GM19025 (cell line): ENCODE measurements around the gene NR2F2.

Experiments
- ATAC-seq: cut with Tn5 transposase; IDR thresholded peaks from one replicate; pipeline ENCODE4 v1.9.1; 2021; ENCODE audit warnings: mild to moderate bottlenecking, low read depth, moderate library complexity; ENCODE audit not compliant: unreplicated experiment

The NR2F2 gene

DNA sequence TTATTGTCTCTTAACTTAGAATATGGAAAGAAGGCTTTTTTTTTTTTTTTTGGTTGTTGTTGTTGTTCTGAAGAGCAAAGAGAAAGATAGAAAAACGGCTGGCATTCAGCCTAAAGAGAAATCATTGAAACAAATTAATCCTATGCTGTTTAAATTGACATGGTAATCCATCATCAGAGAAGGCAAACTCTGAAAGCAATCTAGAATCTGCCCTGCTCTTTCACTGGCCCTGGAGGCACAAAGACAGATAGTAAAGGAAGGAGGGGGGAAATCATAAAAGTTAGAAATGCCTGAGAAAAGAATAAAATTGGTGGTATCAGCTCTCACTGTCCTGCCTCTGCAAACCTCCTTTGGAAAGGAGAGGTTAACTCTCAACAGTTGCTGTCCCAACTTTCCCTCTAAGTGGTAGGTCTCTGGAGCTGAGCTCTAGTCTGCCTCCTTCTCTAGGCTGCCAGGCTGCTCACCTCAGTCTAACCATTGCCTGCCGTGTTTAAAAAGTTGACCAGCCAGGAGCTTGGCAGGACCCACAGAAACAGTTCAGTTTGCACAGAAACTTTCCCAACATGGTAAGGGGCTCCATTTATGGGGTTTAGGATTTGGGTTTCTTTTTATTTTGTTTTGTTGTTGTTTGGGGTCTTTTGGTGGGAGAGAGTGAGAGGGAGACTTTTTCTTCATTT, 13.4 kb upstream of the NR2F2 start:
- ATAC-seq = no peak

DNA sequence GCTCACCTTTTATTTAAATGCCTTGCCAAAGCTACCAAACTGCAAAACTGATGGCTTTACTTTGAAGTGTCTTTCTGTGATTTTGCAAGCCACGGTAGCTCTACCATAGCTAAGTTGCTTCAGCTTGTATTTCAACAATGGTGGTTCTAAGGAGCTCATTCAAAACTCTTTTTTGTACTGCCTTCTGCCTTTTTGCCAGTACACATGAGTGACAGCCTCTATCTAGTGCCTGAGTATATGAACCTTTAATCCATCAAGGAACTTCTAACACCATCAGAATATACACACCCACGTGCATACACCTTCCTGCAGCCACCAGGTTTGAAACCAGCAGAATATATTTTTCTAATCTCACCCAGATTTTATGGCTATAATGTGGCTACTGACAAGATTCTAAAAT, 10.4 kb upstream of the NR2F2 start:
- no peak for ATAC-seq

DNA sequence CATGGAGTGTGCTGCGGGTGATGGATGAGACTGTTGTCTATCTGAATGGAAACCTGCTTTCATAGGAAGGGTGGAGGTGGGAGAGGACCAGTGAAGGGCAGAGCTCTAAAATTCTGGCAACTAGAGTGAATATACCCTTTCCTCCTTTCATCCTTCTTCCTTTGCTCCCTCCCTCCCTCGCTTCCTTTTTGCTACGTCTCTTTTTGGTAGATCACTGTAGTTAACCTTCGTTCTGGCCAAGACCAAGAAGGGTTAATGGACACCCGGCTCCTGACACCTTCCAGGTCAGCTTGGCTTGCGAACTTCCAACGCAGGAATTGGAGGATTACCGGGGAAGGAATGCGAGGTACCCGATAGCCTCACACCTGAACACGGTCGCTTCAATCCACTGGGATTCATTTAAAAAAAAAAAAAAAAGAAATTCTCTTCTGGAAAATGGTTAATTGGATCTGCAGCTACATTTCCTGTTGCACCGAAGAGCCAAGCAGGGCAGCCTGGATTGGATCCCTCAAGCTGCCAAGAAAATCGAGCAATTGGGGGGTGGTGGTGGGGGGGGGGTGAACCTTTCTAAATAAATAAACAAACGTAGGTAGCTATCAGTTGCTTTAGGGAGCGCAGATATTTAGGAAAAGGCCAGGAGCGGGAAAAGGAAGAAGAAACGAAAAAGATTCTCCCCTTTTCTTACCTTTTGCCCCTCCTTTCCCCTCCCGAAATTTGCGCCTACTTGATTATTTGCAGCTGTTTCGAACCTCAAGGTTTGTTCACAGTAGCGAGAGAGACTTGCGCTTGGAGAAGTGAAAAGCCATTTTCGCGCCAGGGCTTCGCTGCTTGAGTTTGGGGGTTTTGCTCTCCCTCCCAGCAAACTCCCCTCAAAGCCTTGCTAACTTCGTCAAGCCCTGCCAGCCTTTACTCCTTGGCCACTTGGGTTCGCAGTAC, 9.5 kb upstream of the NR2F2 start:
- ATAC-seq = no peak

DNA sequence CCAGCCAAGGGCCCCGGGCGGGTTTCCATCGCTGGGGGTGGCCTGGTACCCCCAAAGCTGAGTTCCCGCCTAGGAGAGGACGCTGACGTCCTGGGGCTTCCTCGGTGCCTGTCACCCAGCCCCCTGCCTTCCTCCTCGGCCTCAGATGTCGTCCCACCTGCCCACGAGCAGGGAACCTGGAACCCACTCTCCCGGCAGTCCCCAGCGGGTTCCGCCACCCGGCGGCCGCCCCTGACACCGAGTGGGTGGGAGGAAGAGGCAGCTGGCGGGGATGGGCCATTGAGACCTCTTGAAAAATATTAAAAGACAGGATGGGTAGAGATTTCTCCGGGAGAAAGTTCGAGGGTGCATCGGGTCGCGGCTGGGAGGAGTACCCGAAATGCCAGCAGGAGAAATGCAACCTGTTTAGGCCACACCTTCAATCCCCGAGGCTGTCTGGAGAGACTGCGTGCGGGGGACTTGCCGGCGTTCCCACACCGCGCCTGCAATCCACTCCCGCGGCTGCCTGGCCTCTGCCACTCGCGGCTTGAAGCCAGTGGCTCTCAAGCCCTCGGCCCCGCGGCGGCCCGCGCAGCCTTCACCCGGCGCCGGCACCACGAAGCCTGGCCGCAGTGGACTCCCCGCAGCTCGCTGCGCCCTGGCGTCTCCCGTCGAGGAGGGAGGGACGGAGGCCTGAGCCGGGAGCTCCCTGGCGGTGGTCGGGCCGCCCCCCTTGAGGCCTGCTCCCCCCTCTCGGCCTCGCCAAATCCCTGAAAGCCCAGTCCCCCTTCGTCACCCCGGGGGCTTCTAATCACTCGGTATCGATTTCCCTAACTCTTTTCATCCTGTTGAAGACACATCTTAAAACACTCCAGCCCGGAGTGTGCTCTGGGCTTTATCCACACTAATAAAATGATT, 8.6 kb upstream of the NR2F2 start:
- ATAC-seq = no peak

DNA sequence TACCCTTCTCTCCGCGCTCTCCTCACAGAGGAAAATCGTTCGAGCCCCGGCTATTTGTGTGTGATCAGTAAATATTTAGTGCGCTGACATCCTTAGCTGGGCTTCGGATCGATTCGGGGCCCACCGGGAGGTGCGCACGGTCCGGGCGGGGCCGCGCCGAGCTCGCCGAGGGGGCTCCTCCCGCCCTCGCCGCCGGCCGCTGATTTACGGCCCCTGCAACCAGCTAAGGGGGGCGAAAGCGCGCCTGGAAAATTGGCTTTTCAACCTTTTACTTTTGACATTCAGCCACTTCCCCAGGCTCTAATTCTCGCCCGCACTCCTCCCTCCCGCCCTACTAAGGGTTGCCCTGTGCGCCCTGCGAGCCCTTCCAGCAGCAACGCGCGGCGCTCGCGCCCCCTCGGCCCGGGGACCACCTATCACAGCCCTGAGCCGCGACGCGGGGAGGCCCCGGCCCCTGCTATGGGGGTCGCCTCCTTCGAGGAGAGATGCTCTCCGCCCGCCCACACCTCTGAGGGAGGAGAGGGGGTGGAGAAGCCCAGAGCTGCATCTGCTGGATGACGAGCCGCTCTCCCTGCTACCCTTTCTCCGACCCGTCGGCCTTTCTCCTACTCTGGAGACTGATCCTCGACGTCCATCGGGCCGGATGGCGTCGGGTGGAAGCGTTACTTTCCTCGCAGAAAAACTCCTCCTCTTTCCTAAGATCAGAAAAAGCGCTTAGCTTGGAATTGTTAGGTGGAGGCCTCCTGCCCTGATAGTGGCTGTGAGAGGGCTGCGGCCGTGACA, 7.8 kb upstream of the NR2F2 start:
- no peak for ATAC-seq

DNA sequence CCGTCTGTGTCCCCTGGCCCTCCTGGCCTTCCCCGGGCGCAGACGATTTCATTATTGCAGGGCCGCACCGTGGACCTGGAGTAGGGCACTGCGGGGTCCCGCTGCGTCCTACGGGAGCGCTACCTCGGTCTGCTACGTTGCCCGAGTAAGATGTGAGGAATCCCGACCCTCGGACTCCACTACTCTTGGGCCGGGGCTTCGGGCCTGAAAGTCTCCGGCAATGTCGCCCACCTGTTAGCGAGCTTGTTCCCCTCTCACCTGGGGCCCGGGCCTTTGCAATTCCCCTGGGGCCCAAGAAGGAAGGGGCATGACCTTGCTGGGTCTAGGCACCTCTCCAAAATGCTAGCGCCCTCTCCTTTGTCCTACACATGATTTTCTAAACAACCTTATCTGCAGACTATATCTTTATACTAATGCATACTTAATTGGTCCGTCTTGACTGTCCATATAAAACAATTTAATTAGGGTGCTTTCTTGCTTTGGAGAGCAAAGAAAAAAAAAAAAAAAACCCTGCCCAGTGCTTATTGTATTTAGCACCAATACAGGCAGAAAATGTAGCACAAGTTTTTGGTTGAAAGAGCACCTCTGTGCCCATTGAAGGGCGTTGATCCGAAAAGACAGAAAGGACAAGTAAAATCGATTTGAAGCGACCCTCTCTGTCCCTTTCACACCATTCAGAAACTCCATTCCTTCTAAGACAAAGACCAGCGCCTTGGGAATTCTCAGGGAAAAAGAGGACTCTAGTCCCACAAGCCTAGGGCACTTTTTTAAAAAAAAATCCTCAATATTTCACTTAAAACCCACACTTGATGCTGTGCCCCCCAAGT, 7.0 kb upstream of the NR2F2 start:
- ATAC-seq = no peak

DNA sequence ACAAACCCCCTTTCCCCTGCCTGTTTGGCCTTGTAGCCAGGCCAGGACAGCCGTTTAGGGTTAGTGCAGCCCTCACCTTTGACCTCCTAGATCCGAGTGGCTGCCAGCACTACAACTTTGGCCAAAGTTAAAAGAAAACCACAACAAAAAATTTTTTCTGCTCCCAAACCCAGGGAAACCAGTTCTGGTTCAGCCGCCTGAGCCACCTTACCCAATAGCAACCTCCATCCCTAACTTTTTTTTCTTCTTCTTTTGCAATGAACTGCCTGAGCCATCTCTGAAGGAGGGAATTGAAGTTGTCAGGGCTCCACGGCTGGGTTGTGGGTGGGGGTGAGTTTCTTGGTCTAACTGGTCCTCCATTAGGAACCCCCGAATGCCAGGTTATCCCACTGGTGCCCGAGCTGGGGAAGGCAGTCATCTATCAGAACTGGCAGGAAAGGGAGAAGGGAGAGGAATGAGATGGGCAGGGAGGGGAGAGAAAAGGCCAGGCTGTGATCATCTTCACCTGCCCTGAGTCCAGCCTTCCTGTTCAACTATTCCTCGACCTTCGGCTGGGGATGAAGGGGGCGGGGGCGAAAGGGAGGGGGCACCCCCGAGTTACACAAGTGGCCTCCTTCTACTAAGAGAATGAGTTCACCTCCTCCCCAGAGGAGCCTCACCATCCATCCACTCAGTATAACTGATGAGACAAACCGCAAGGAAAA, 6.2 kb upstream of the NR2F2 start:
- ATAC-seq = no peak

DNA sequence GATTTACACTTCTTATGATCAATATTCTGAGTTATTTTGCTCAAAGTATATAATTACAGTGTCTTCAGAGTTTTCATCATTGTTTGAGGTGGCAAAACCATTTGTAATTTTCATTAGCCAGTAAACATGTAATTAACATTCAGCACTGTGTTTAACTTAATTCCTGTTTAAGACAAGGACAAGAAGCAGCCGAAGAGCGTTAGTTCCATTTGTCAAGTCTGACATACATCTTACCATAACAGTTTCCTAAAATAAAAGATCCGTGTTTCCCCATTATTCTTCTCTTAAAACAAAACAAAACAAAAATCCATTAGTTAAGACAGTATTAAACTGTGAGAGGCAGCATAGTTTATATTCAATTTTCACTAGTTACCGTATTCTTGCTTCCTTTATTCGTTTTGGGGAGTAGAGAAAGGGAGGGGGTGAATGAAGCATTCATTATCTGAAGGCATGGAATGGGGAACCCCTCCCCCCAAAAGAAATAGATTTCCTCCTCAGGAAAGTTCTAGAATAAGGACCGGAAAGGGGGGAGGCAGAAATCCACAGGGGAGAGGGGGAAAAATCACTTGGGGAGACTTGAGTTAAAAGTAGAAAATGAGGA, 5.5 kb upstream of the NR2F2 start:
- no peak for ATAC-seq

DNA sequence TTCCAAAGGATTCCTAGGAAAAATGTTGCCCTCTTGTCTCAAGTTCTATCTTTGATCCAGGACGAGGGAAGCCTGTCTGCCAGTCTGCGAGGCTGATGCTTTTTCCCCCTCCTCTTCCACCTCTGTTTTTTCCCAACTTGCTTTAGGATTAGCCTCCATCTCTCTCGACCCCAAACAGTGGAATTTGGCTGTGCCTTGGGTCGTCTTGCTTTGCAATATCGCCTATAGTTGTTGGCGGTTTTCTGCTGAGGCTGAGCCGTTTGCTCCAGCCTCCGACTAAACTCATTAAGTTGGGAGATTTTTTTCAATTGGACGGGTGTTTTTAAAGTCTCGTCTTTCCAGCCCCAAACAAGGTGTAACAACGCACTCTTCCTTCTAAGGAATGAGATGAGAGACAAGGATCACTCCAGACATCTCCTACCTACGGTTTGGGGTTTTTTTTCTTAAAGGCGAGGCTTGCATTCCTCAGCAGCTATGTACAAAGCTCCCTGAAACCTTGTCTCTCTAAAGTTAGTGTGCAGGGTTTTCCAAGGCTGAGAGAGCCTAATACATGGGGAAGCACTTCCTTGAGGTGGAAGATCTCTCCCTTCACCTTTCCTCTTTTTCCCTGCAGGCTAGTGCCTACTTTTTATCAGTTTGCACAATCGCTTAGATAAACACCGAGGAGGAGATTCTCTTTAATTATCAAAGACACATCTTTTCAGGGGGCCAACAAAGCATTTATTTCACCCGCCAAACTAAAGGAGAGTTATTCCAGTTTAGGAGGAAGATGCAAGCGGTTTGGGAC, 4.8 kb upstream of the NR2F2 start:
- ATAC-seq = no peak

DNA sequence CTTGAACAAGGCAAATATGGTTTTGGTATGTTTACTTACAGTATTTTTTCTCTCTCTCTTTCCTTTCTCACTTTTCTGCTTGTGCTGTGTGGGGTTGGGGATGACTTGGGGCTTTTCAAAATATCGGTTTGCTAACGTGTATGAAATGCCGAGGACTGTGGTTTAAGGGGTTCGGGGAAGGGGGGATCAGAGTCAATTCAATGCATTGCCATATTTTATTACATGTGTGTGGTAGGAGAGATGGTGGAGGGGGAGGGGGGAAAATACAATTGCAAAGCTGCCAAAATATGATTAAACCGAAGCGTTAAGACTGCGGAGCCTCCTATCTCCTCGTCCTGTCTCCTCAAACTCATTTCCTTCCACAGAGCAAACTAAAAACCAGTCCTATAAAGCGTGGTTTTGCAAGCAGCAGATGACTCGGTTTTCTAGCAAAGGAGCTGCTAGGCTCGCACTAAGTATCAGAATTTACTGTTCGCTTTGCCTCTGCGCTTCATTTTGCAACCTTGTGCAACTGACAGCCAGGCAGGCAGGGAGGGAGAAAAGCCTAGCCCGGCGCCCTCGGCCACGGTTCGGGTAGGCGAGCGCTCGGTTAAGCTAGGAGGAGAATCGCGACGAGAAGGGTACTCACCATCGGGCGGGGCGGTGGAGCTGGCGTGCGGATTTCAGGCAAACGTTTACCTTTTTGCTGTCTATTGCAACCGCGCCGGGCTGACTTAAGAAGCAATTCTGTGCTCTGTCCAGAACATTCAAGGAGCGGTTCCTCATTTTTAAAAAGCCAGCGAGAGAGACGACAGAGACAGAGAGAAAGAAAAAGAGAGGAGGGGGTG, 4.0 kb upstream of the NR2F2 start:
- ATAC-seq = no peak

DNA sequence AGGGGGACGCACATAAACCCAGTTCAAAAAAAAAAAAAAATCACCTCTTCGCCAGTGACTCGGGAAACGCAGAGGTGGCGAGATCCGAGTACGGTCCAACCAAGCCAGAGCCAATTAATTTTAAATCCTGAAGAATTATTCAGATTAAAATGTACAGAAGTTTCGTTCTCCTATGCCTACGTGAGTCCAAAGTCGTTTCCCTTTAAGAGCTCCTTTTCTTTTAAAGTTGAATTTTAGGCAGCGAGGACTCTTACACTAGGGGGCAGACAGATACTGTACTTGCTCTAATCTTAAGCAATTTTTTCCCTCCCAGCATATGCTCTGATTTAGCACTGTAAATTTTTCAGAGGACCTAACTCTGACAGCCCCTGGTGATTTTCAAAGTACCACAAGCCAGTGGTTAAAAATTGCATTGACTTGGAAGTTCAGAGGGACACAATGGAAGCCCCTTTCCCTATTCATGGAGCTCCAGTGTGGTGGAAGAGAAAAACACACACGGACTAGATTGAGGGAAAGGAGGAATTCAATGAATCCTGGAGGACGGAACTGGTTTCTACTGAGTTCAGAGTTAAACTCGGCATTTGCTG, 3.3 kb upstream of the NR2F2 start:
- ATAC-seq = no peak

DNA sequence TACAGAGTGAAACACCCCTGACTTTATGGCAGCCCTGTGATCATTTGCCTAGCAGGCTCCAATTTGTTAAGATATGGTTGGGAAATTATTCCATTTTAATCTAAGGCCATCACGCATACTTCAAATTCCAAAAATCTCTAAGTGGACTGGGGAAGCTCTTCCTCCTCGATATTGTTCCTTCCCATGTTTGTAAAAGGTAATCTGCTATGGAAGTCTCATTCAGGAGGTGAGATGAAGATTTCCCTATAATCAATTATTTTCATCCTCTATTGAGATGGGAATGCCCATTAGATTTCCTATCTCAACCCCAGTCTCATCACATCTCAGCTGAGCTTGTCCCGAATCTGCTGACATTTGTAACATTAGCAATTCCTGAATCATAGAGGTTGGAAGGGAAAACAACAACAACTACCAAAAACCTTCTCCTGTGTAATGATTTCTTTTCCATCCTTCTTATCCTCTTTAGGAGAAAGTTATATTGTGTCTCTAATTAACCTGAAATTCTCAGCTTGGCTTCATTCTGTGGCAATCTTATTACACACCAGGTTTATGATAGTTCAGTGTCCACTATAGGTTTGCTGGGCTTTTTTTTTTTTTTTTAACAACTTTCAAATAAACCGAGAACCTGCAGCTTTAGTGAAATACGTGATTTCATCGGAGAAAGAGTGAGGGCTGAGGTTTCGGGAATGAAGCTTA, 2.2 kb upstream of the NR2F2 start:
- no peak for ATAC-seq

DNA sequence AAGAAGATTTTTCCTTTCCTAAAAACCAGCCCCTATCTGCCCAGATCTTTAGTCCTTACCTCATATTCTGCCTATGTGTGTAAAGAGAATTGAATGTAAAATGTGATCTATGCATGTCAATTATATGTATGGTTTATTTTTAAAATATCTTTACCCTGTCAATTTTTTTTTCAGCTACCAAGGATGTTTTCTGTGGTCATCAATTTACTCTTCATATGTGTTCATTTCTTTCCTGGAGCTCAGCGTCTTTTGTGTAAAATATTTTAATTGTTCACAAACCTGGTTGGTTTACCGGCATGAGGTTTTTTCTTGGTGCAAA, 1.7 kb upstream of the NR2F2 start:
- no peak for ATAC-seq

DNA sequence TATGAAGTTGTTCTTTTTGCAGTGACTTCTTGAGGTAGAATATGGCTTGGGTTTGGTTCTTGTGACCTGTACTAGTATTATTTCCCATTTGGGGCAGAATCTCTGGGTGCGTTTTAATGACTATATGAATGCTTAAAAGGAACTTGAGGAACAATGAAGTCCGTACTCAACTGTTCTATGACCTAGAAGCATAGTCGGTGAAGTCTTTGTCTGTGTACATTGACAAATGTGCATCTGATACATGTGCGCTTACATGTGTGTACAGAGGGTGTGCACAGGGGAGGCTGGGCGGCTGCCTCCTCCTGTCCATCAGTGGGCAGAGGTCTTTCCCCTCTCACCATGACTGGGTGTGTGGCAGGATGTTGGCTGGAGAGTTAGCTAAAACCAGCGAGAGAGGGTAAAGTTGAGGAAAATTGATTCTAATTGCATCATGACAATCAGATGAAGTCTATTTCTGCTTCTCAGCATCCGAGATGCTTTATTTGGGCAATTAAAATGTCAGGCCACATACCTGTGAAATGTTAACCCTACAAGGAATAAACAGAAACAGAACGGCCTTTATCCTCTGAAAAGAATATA, 1.0 kb upstream of the NR2F2 start:
- ATAC-seq = no peak

DNA sequence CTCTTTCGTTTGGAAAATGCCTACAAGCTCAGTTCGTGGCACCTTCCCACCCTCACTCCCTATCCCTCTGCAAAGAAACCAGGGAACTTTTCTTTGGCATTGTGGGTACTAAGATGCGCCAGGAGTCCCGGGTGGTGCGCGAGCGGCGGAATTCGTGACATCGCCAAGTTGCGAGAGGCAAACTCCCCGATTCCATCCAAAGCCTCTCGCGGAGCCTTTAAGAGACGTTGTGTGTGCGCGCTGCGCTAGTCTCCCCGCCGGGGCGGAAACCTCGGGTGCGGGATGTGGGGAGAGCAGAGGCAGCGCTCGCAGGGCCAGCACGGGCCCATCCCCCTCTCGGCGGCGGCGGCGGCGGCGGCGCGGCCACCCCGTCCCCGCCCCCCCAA, 443 bp upstream of the NR2F2 start:
- peak; percentile 22 for ATAC-seq
